ENCODE data around the gene A2M.
A peak's percentile ranks its signal among the peaks of the same experiment; 100 is the strongest.

A2M gene

DNA sequence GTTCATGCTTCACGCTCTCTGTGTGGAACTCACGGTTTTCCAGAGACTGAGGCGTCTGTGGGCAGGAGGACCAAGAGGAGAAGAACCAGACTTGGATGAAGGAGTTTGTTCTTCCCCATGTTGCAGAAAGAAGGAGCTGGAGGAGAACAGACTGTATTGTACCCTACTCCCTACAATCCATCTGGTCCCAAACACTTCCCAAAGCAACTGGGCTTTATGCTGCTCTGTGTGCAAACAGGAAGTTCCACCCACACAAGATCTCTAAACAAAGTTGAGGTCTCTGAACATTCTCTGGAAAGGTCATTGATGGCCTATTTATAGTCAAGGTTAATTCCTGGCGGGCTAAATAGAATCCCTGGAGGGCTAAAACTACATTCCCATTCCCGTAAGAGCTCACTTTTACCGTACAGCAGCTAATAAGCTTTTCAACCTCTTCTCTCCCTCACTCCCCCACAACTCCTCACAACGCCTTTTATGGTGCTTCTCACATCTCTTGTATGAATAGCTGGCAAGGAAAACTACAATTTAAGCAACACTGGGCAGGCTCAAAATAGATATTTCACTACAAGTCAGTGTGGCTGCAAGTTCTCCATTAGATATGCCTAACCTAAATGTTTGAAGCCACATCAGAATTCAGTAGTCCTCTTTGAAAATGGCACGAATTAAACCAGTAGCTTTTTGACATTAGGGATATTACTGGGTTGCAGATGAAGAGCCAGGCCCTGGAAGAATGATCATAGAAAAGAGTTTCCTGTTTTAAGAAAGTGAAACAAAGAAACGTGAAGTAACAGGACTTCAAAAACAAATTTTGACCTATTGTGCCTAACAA lies at the start of gene A2M:
TSS of gene A2M (minus strand) at position 189 of the 829 bp plus-strand sequence. CDS start at position 119, 70 bp downstream.
- TF ChIP-seq, protein P1, sequence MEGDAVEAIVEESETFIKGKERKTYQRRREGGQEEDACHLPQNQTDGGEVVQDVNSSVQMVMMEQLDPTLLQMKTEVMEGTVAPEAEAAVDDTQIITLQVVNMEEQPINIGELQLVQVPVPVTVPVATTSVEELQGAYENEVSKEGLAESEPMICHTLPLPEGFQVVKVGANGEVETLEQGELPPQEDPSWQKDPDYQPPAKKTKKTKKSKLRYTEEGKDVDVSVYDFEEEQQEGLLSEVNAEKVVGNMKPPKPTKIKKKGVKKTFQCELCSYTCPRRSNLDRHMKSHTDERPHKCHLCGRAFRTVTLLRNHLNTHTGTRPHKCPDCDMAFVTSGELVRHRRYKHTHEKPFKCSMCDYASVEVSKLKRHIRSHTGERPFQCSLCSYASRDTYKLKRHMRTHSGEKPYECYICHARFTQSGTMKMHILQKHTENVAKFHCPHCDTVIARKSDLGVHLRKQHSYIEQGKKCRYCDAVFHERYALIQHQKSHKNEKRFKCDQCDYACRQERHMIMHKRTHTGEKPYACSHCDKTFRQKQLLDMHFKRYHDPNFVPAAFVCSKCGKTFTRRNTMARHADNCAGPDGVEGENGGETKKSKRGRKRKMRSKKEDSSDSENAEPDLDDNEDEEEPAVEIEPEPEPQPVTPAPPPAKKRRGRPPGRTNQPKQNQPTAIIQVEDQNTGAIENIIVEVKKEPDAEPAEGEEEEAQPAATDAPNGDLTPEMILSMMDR (conservative IDR thresholded peaks at IDR 0.05; ENCODE audit: control insufficient read depth, insufficient read depth, low read depth, low read length): no peak
- peak within 1 kb of the TSS; percentile 6 for H3K4me3 ChIP-seq (ENCODE audit: control insufficient read depth, low read depth, low read length)
- peak; percentile 73 for DNase-seq (ENCODE audit: low read depth)

DNA sequence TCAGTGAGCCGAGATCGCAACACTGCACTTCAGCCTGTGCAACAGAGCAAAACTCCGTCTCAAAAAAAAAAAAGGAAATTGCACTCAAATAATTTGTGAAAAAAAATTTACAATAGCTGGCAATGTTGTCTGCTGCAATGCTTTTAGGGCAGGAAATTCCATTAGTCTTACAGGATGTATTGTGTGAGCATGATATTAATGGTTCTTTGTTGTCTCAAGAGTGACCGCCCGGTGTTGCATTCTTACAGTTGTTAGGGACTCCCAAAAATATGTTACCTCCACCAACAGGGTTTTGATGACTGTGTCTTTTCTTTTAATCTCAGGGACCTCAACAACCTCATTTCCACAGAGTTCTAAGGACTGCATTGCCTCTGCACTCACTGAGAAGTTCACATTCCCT lies 47.7 kb upstream of the A2M start:
- H3K4me3 ChIP-seq (ENCODE audit: control insufficient read depth, low read depth, low read length): no peak overlapping the region
- no peak for DNase-seq (ENCODE audit: low read depth)
- TF ChIP-seq, protein P1 (conservative IDR thresholded peaks at IDR 0.05; ENCODE audit: control insufficient read depth, insufficient read depth, low read depth, low read length): no peak

DNA sequence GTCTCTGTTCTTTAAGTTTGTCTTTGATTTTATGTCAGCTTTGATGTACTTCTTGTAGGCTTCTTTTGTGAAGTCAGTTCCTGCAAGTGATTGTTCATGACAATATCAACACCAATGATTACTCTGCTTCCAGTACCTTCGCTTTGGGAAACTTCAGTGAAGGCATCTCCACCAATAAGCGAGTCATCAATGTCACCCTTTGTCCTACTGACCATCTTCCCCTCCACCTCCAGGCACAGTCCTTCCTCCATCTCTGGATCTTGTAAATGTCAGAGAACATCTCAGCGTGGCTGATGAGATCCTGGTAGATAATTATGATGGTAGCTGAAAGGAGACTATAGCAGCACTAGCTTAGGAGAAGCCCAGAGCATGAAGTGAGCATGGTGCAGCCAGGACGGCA lies 40.4 kb upstream of the A2M start:
- no peak for DNase-seq (ENCODE audit: low read depth)
- TF ChIP-seq, protein P1 (conservative IDR thresholded peaks at IDR 0.05; ENCODE audit: control insufficient read depth, insufficient read depth, low read depth, low read length): no peak
- no peak overlapping the region for H3K4me3 ChIP-seq (ENCODE audit: control insufficient read depth, low read depth, low read length)

DNA sequence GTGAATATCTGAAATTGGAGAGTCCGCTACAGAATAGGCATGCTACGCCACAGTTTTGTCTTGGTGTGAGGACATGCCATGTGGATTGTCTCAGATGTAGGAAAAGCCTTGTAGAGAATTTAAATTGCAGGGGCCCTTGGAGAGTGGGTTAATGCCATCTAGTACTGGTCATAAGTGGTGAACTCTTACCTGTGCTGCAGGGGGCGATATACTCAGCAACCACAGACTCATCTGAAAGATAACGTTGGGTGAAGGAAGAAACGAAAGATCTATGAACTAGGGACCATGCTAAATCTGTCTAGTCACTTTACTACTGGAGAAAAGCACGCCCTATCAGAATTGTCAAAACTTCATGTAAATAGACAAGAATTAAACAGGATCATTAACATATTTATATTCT lies 33.7 kb upstream of the A2M start:
- TF ChIP-seq, protein P1 (conservative IDR thresholded peaks at IDR 0.05; ENCODE audit: control insufficient read depth, insufficient read depth, low read depth, low read length): no peak
- no peak overlapping the region for H3K4me3 ChIP-seq (ENCODE audit: control insufficient read depth, low read depth, low read length)
- no peak for DNase-seq (ENCODE audit: low read depth)

DNA sequence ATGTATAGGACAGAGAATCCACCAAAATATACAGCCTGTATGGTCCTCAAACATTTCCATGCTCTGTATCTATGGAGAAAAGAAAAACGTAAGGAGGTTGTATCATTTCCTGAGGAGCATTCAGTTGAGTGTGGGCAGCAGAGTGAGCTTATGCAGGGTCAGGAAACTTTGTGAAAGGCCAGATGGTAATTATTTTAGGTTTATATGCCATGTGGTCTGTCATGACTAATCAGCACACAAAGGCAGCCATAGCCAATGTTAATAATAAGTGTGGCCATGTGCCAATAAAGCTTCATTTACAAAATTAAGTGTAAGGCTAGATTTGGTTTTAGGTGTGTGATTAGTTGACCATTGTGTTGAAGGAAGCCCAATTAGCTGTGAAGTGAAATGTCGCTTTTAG lies 33.2 kb upstream of the A2M start:
- peak; percentile 2 for DNase-seq (ENCODE audit: low read depth)
- TF ChIP-seq, protein P1 (conservative IDR thresholded peaks at IDR 0.05; ENCODE audit: control insufficient read depth, insufficient read depth, low read depth, low read length): no peak
- no peak overlapping the region for H3K4me3 ChIP-seq (ENCODE audit: control insufficient read depth, low read depth, low read length)

DNA sequence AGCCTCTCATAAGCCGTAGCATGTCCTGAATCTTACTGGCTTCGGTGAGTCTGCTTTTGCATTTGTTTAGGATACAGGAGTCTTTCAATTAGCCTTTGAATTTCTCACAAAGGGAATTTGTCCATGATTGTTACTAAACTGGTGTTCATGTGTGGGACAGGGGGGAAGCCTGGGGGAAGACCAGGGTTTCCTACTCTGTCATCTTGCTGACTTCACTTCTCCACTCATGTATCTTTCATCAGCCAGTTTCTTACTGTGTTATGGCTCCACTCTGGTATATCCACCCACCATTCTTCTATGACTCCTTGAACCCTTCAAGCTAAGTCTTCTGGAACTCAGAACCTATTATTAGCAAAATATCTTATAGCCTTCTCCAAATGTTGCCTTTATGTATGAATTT lies 31.7 kb upstream of the A2M start:
- no peak for DNase-seq (ENCODE audit: low read depth)
- TF ChIP-seq, protein P1 (conservative IDR thresholded peaks at IDR 0.05; ENCODE audit: control insufficient read depth, insufficient read depth, low read depth, low read length): no peak

More for the DNA sequence above, 31.7 kb upstream of the A2M start:
- H3K4me3 ChIP-seq (ENCODE audit: control insufficient read depth, low read depth, low read length): no peak overlapping the region
